ENCODE measurements around the gene MEN1.
A peak's percentile ranks its signal among the peaks of the same experiment; 100 is the strongest.

The MEN1 gene

GRCh38 chr11:64801561-64802369, 8.6 kb downstream of the MEN1 start:
- no peak for DNase-seq (ENCODE audit: low read depth)

- DNase-seq (ENCODE audit: low read depth) = no peak
Measured at GRCh38 chr11:64801158-64801464, 9.2 kb downstream of the MEN1 start.

DNA sequence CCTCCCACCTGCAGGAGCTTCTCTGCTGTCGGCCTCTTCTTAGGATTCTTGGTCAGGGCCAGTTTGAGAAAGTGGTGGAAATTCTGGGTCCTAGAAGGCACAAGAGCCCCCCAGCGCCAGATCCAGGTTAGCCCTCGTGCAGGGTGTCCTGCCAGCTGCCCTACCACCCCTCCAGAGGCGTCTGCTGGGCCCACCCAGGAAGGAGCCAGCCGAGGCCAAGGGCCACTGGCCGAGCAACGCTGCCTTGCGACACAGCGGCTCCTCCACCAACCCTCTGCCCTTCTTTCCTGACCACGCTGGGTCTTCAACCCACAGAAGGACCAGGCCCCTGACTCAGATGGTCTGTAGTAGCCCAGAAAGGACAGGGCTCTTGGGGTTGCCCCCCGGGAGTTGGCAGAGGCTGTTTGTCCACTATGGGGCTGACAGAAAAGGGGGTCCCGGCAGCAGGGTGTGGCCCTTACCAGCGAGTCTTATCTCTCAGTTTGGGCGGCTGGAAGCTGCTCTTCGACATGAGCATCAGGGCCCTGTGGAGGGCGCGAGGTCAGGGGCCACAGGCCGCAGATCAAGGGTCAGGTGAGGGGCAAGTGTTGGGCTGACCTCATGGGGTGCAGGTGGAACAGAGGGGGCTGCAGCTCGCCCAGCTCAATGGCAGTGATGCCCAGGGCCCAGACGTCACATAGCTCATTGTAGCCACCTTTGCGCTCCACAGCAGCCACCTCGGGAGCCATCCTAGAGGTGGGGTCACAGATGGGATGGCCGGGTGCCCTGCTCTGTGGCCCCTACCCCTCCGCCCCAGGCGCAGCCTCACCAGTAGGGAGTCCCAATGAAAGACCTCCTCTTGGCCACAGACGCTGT, 9.8 kb downstream of the MEN1 start:
- DNase-seq (ENCODE audit: low read depth) = no peak

- DNase-seq (ENCODE audit: low read depth) = no peak
Measured at GRCh38 chr11:64799623-64800302, 10.6 kb downstream of the MEN1 start.

GRCh38 chr11:64799256-64799622, 11.1 kb downstream of the MEN1 start:
- no peak for DNase-seq (ENCODE audit: low read depth)

- no peak for DNase-seq (ENCODE audit: low read depth)
Measured at GRCh38 chr11:64796757-64797541, 13.4 kb downstream of the MEN1 start.

DNA sequence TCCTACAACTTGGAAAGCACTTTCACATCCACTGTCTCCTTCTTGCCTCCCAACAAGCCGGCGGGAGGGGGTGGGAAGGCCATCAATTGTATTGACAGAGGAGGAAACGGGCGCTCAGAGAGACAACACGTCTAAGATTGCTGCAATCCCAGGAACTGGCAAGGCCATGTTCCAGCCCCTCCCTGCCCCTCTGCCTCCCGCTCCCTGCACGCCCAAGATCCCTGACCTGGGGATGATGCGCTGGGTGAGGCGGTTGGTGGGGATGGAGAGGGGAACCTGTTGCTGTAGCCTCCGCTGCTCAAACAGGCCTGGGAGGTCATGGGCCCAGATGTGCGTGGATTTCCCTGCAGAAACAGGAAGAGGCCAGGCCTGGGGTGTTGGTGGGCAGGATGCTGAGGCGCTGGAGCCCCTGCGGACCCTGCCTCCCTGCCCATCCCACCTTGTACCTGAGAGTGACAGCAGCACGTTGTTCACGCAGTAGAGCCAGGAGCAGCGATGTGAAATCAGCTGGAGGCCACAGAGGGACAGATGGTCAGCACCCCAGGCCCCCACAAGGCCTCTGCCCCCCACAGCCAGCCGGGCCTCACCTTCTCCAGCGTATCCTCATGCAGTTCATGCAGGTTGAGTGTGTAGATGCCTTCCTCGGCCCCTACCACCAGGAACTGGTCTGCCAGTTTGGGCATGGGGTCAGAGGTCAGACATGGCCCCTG, 14.1 kb downstream of the MEN1 start:
- DNase-seq (ENCODE audit: low read depth) = no peak

GRCh38 chr11:64794526-64794925, 15.8 kb downstream of the MEN1 start:
- no peak for DNase-seq (ENCODE audit: low read depth)

- DNase-seq (ENCODE audit: low read depth) = no peak
Measured at GRCh38 chr11:64793271-64794160, 16.8 kb downstream of the MEN1 start.

- DNase-seq (ENCODE audit: low read depth) = no peak
Measured at GRCh38 chr11:64792482-64792881, 17.9 kb downstream of the MEN1 start.

GRCh38 chr11:64791781-64792291, 18.5 kb downstream of the MEN1 start:
- DNase-seq (ENCODE audit: low read depth) = no peak

DNA sequence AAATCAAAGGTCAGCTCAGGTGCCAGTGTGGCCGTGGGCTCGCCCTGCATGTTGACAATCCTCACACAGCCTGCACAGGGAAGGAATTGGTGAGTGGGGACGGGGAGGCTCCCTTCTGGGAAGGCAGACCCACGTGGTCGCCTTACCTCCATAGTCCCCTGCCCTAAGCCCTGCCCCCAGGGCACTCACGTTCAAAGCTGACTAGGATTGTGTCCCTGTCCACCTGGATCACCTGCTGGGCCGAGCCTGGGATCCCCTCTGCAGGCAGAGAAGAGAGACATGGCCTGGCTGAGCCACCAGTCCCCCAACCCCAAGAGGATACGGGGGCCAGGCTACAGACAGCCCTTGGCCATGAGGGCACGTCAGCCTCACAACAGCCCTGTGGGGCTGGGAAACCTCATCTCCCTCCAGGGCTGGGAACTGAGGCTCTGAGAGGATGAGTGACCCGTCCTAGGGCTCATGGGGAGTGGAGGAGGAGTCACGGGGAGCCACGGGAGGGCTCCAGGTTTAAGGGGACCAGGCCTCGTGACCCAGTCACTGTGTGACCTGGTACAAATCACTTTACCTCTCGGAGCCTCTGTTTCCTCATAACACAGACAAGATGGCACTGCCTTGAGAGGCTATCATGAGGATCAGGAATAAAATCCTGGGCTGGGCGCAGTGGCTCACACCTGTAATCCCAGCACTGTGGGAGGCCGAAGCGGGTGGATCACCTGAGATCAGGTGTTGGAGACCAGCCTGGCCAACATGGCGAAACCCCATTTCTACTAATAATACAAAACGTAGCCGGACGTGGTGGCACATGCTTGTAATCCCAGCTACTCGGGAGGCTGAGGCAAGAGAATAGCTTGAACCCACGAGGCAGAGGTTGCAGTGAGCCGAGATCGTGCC, 19.9 kb downstream of the MEN1 start:
- DNase-seq (ENCODE audit: low read depth) = no peak

DNA sequence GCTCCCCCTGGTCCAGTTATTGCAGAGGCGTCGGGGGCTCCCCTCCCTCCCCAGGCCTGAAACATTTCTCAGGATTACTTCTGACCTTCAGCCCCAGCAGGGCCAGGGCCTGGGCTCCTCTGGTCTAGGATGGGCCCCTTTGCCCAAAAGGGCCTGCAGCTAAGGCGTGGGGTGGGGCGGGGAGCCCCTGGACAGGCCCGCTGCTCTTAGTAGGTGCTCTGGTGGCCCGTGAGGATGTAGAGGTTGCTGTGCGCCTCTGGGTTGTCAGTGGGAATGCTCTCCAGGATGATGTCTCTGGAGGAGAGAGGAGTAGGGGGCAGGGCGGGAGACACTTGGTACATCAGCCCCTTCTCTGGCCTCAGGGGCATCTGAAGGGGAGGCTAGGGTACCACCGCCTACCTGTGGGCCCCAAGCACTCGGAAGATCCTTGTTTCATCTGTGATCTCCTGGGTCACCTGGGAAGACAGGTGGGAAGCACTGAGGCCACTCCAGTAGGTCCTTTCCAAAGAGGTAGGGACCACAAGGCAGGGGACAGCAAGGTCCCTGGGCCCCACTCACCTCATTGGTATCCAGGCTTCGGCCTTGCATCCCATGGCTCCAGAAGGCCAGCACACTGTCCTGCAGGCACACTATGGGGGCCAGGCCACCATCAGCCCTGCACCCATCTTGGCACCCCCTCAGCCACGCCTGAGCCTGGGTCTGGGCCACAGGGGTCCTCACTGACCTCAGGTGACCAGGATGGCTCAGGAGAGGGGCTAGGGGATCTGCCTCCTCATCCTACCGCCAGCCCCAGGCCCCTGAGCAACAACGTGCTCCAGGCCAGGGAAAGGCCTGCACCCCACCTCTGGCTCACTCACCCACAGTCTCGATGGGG, 20.8 kb downstream of the MEN1 start:
- no peak for DNase-seq (ENCODE audit: low read depth)

GRCh38 chr11:64788321-64789215, 21.8 kb downstream of the MEN1 start:
- DNase-seq (ENCODE audit: low read depth) = no peak

DNA sequence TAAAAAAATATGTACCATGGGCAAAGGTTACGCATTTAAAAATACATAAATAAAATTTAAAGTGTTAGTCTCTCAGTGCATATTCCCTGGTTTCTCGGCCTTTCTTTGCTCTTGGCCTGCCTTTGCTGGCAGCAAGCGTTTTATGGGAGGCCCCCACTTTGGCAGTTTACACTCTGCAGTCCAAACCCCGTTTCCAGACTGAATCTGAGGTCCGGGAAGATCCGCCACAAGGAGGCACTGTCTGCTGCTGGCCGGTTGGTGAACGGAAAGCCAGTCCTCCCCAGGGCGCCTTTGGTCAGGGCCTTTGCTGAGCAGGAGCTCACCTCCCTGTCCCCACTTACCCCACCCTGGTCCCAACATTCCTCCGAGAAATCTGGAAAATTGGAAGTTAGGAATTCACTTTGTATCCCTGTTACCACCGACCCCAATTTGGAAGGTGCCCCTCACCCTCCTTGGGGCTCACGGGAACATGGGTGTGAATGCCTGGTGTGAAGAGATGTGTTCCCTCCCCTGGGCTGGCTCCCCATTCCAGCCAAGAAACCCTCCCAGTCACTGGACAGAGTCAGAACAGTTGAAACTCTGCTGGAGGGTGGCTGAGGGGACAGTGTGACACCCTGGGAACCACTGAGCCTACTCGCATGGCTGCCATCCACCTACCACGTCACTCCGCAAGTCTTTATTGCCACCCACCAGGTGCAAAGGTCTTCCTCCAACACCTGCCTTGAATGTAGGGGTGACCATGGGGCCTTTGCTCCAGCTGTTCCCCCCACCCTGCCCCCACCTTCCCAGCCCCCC, 22.6 kb downstream of the MEN1 start:
- DNase-seq (ENCODE audit: low read depth) = peak; percentile 54

GRCh38 chr11:64786308-64786707, 24.0 kb downstream of the MEN1 start:
- DNase-seq (ENCODE audit: low read depth) = no peak

All from iris pigment epithelial cell (primary cell).